Measurements from ENCODE around the gene MYH8.

DNA sequence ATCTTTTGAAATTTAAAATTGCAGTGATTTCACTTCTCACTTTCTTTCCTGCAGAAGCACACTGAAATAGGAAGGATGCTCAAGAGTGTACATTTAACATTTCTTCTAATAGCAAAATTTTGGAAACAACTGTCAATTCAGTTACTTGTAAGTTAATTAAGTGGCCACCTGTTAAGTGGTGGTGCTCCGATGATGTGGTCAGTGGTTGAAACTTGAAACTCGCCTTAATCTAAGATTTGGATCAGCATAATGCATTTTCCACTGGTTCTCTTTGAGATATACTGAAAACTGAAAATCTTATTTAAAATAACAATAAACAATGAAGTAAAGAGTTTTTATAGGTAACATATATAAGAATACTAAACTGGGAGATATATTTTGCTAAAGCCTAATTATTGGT is 7.0 kb upstream of the MYH8 start:
- TF ChIP-seq POLR2A (IDR thresholded peaks at IDR 0.05): no peak
- TF ChIP-seq, protein P1, sequence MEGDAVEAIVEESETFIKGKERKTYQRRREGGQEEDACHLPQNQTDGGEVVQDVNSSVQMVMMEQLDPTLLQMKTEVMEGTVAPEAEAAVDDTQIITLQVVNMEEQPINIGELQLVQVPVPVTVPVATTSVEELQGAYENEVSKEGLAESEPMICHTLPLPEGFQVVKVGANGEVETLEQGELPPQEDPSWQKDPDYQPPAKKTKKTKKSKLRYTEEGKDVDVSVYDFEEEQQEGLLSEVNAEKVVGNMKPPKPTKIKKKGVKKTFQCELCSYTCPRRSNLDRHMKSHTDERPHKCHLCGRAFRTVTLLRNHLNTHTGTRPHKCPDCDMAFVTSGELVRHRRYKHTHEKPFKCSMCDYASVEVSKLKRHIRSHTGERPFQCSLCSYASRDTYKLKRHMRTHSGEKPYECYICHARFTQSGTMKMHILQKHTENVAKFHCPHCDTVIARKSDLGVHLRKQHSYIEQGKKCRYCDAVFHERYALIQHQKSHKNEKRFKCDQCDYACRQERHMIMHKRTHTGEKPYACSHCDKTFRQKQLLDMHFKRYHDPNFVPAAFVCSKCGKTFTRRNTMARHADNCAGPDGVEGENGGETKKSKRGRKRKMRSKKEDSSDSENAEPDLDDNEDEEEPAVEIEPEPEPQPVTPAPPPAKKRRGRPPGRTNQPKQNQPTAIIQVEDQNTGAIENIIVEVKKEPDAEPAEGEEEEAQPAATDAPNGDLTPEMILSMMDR (IDR thresholded peaks at IDR 0.05): no peak
